ENCODE data around the gene SLIT3.
A peak's percentile ranks its signal among the peaks of the same experiment; 100 is the strongest.

Gene SLIT3

GRCh38 chr5:168960497-168960896, 340.4 kb downstream of the SLIT3 start:
- DNase-seq (ENCODE audit: low spot score): no peak

GRCh38 chr5:168953351-168953750, 347.6 kb downstream of the SLIT3 start:
- no peak for DNase-seq (ENCODE audit: low spot score)

- DNase-seq (ENCODE audit: low spot score): no peak
Measured at GRCh38 chr5:168952196-168952595, 348.7 kb downstream of the SLIT3 start.

GRCh38 chr5:168951769-168952168, 349.2 kb downstream of the SLIT3 start:
- DNase-seq (ENCODE audit: low spot score): no peak

- DNase-seq (ENCODE audit: low spot score): no peak
Measured at GRCh38 chr5:168951356-168951755, 349.6 kb downstream of the SLIT3 start.

GRCh38 chr5:168950241-168950951, 350.5 kb downstream of the SLIT3 start:
- peak; percentile 38 for DNase-seq (ENCODE audit: low spot score)

GRCh38 chr5:168948746-168949145, 352.2 kb downstream of the SLIT3 start:
- DNase-seq (ENCODE audit: low spot score): no peak

- peak; percentile 48 for DNase-seq (ENCODE audit: low spot score)
Measured at GRCh38 chr5:168947212-168947868, 353.6 kb downstream of the SLIT3 start.

GRCh38 chr5:168946363-168946762, 354.6 kb downstream of the SLIT3 start:
- peak; percentile 20 for DNase-seq (ENCODE audit: low spot score)

- DNase-seq (ENCODE audit: low spot score): no peak
Measured at GRCh38 chr5:168944004-168944403, 356.9 kb downstream of the SLIT3 start.

- DNase-seq (ENCODE audit: low spot score): no peak
Measured at GRCh38 chr5:168943091-168943884, 357.7 kb downstream of the SLIT3 start.

GRCh38 chr5:168941901-168942300, 359.0 kb downstream of the SLIT3 start:
- no peak for DNase-seq (ENCODE audit: low spot score)

GRCh38 chr5:168940712-168941111, 360.2 kb downstream of the SLIT3 start:
- no peak for DNase-seq (ENCODE audit: low spot score)

- no peak for DNase-seq (ENCODE audit: low spot score)
Measured at GRCh38 chr5:168939887-168940544, 360.9 kb downstream of the SLIT3 start.

GRCh38 chr5:168939156-168939800, 361.7 kb downstream of the SLIT3 start:
- no peak for DNase-seq (ENCODE audit: low spot score)

- DNase-seq (ENCODE audit: low spot score): no peak
Measured at GRCh38 chr5:168936511-168936910, 364.4 kb downstream of the SLIT3 start.

- no peak for DNase-seq (ENCODE audit: low spot score)
Measured at GRCh38 chr5:168935183-168935582, 365.8 kb downstream of the SLIT3 start.

GRCh38 chr5:168934169-168934568, 366.8 kb downstream of the SLIT3 start:
- DNase-seq (ENCODE audit: low spot score): no peak

- DNase-seq (ENCODE audit: low spot score): no peak
Measured at GRCh38 chr5:168932400-168933189, 368.3 kb downstream of the SLIT3 start.

GRCh38 chr5:168931638-168932345, 369.1 kb downstream of the SLIT3 start:
- peak; percentile 10 for DNase-seq (ENCODE audit: low spot score)
